HG02588 (cell line): ENCODE results near the gene YIPF6.
"Not testable (repeated sequence)": the region's sequence is repeated elsewhere in the genome, so short reads cannot be mapped to it uniquely, and the experiment has no call there.

Source experiments
- ATAC-seq: cut with Tn5 transposase; IDR thresholded peaks from one replicate; pipeline ENCODE4 v1.9.1; 2021; ENCODE audit warnings: mild to moderate bottlenecking, moderate library complexity; ENCODE audit not compliant: unreplicated experiment

YIPF6 gene

DNA sequence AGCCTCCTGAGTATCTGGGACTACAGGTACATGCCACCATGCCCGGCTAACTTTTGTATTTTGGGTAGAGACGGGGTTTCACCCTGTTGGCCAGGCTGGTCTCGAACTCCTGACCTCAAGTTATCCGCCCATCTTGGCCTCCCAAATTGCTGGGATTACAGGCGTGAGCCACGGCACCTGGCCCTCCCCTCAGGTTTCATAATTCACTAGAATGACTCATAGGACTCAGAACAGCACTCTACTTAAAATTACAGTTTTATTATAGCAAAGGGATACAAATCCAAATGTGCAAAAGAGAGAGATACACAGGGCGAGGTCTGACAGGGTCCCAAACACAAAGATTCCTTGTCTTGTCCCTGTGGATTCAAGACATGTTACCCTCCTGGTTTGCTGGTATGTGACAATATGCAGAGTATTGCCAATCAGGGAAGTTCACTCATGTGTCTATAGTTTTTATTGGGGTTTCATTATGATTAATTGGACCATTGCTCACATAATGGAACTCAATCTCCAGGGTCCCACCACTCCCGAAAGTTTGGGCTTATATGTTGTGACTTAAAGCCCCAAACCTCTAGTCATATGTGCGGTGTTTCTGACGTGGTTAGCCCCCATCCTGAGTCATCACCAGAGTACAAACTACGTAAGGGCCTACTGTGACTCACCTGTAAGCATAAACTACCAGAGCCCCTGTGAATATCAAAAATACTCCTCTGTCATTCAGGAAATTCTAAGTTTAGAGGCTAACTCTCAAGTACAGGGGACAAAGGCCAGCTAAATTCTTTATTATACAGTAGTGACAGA lies 5.2 kb downstream of the YIPF6 start:
- no peak for ATAC-seq

DNA sequence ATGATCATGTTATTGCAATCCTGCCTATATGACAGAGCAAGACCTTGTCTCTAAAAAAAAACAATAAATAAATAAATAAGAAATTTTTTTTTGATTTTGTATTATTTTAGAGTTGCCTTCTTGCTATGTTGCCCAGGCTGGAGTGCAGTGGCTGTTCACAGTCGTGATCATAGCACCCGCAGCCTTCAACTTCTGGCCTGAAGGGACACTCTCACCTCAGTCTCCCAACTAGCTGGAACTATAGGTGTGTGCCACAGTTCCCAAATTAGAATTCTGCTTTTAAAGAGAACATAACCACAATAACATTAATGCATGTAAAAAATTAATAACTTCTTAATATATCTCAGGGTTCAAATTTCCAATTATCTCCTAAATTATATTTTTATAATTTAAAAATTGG lies 7.8 kb downstream of the YIPF6 start:
- ATAC-seq = no peak

DNA sequence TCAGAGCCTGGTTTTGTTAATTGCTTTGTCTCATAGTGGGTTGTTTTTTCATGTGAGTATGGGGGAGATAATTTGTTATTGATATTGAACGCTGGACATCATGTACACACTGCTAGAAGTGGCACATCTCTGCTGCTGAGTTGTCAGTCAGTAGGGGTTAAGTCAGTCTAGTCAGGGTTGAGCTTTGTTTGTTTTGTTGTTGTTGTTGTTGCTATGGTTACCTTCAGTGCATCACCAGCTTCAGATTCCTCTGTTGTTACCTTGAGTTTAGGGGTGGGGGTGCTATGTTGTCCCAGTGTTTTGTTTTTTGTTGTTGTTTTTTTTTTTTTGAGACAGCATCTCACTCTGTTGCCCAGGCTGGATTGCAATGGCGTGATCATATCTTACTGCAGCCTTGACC lies 9.9 kb downstream of the YIPF6 start:
- ATAC-seq = no peak

DNA sequence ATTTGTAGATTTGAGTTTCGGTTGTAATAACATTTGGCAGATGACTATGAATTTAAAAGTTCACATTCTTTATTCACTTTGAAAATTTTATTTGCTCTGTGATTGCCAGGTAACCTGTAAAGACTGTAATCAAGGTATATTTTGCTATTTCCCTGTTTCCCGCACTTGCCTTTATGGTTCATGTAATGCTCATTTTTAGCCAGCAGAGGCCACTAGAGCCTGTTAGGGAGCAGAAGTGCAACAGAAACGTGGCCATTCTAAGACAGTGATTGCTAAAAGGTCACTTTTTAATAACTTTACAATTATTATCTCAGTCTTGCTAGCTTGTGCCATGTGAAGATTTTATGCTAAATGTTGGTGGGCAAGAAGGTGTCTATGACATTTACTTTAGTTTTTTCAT lies 12.4 kb downstream of the YIPF6 start:
- ATAC-seq = no peak

DNA sequence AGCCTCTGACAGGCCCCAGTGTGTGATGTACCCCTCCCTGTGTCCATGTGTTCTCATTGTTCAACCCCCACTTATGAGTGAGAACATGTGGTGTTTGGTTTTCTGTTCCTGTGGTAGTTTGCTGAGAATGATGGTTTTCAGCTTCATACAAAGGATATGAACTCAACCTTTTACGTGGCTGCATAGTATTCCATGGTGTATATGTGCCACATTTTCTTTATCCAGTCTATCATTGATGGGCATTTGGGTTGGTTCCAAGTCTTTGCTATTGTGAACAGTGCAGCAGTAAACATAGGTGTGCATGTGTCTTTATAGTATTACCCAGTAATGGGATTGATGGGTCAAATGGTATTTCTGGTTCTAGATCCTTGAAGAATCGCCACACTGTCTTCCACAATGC lies 25.8 kb downstream of the YIPF6 start:
- not testable (repeated sequence) for ATAC-seq

DNA sequence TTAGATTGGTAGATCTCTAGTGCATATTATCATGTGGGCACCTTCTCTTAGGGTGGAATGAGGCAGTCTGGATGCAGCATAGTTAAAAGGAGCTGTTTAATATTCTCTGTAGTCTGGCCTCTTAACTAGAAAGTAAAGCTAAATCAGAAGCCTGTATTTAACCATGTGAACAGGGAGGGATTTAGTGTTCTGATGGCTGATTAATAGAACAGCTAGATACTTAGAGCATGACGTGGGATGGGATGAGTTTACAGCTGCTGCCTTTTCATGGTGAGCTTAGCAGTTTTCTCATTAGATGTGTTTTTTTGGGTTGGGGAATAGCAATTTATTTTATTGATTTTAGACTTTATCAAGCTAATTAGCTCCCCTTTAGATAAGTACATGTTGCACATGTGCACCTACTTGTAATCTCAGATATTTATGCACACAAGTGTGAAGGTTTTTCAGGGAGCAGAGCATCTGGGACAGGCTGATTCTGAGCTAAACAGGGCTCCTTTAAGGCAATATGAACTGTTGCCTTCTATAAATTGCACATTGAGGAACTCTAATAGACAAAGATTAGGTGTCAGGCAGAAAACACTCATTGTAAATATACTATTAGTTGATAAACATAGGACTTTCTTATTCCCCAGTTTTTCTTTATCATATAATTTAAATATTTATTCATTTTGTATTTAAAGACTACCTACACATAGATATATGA lies 34.1 kb downstream of the YIPF6 start:
- no peak for ATAC-seq

DNA sequence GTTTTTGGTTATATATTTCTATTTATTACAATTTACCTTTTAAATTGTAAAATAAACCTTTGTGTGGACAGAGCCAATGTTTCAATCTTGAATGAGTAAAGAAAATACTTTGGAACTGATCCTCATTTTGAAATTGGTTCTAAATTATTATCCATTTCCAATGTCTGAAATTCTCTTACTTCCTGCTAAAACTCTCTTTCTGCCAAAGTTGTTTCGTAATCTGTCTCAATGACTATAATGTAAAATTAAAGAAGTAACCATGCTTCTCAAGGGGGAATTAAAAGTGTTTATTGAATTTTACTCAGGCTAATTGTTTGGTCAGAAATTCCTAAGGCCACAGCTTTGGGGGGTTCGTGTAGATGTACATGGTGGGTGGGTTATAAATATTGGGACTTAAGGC lies 34.8 kb downstream of the YIPF6 start:
- no peak for ATAC-seq

DNA sequence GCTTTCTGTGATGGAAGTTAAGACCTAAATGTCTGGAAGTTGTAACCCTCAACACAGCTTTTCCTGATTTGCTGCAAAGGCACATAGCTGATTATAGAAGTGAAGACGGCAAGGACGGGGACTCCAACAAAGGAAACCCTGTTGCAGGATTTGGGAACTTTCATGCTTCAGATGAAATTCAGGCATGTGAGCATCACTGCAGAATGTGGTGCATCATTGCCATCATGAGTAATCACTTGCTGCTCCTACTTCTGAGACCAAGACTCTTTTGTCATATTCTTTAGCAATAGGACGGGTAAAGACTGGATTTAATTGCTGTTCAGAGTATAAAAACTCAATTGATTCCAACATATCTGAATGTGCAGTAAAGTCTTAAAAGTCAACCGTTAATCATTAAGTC lies 35.8 kb downstream of the YIPF6 start:
- no peak for ATAC-seq

DNA sequence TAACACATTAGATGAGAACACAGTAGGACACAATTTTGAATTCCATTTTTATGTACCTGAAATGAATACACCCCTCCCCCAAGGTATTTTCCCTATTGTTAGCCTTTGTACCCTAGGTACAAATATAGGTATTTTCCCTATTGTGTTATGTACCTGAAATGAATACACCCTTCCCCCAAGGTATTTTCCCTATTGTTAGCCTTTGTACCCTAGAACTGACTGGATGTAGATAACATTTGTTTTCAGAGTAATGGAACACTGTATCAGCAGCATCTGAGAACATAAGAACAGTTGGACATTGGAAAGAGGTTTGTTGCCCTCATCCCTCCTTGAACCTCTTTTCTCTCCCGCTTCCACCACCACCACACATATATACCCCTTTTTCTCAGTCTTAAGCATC lies 37.6 kb downstream of the YIPF6 start:
- peak; percentile 51 for ATAC-seq

DNA sequence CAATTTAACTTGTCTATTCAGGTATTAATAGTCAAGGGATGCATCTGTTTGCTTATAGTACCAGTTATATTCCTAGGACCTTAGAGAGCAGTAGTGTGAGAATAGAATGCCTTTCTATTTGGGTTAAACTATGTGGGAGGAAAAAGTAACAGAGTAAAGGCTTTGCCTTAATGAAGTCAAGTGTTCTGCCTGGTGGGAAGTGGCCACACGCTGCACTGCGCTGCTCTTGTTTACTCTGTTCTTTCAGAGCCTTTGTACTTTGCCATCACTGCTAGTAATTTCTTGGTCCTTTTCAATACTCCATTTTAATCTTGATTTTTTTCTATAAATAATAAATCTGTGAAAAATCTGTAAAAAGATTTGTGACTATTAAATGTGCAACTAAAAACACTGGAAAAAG lies 38.0 kb downstream of the YIPF6 start:
- ATAC-seq = no peak

DNA sequence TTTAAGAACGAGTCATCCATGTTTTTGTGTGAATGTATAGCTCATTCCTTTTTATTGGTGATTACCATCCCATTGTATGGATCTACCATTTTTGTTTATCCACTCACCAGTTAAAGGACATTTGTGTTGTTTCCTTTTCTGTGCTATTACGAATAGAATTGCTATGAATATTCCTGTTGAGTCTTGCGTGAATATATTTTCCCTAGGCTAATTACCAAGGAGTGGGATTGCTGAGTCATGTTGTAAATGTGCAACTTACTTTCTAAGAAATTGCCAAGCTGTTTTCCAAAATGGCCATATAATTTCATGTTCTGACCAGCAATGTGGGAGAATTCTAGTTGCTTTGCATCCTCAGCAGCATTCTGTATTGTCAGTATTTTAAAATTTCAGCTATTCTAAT lies 51.3 kb downstream of the YIPF6 start:
- ATAC-seq = no peak

DNA sequence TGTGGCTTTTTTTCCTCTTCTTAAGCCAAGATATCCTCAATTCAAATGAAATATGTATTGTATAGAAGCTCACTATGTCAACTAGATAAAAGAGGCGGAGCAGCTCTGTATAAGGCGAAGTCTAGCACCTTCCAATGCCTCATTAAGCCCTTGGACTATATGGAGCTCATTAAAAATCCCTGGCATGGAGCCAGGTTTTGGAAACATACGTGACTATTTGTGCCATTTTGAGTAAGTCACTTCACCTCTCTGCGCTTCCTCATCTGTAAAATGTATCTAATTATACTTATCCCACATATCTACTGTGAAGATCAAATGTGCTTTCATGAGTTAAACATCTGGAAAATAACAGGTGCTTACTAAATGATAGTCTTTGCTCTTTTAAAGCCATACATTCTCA lies 57.2 kb downstream of the YIPF6 start:
- ATAC-seq = no peak

DNA sequence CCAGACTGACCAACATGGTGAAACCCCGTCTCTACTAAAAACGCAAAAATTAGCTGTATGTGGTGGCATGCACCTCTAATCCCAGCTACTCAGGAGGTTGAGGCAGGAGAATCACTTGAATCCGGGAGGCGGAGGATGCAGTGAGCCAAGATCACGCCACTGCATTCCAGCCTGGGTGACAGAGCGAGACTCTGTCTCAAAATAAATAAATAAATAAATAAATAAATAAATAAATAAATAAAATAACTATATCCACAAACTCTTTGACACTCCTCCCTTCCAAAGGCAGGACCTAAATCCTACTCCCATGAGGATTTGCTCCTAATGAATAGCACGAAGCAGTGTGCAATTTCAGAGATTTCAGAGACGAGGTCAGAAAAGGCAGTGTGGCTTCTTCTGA lies 58.3 kb downstream of the YIPF6 start:
- ATAC-seq = not testable (repeated sequence)

DNA sequence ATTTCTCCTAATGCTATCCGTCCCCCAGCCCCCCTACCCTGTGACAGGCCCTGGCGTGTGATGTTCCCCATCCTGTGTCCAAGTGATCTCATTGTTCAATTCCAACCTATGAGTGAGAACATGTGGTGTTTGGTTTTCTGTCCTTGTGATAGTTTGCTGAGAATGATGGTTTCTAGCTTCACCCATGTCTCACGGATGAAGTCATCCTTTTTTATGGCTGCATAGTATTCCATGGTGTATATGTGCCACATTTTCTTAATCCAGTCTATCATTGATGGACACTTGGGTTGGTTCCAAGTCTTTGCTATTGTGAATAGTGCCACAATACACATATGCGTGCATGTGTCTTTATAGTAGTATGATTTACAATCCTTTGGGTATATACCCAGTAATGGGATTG lies 61.1 kb downstream of the YIPF6 start:
- not testable (repeated sequence) for ATAC-seq

DNA sequence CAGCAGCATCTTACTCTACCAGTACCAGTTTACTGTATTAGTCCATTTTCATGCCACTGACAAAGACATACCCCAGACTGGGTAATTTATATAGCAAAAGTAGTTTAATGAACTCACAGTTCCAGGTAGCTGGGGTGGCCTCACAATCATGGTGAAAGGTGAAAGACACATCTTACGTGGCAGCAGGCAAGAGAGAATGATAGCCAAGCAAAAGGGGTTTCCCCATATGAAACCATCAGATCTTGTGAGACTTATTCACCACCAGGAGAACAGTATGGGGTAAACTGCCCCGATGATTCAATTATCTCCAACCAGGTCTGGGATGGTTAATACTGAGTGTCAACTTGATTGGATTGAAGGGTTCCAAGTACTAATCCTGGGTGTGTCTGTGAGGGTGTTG lies 69.3 kb downstream of the YIPF6 start:
- no peak for ATAC-seq

DNA sequence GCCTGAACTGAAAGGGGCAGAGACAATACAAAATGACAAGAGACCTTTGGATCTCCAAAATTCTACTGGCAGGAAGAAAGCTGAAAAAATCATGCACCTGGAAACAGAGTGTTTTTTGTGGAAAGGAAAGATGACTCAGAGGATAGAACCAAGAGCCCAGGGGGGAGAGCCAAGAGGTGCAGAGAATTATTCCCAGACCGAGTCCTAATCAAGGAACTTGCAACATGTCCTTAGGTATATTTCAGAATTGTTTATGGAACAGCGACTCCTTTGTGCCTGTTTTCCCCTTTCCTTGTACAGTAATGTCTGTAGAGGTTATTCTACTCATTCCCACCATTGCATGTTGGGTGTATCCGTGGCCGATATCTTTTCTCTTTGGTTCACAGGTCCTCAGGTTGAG lies 71.7 kb downstream of the YIPF6 start:
- ATAC-seq = no peak

DNA sequence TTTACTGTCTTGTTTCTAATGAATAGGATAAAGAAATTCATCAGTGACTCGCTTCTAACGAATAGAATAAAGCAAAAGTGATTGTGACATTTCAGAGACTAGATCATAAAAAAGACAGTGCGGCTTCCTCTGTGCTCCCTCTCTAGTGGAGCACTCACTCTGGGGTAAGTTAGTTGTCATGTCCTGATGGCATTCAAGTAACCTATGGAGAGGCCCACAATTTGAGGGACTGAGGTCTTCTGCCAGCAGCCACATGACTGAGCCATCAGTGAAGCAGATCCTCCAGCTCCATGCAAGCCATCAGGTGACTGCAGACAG lies 72.4 kb downstream of the YIPF6 start:
- no peak for ATAC-seq

DNA sequence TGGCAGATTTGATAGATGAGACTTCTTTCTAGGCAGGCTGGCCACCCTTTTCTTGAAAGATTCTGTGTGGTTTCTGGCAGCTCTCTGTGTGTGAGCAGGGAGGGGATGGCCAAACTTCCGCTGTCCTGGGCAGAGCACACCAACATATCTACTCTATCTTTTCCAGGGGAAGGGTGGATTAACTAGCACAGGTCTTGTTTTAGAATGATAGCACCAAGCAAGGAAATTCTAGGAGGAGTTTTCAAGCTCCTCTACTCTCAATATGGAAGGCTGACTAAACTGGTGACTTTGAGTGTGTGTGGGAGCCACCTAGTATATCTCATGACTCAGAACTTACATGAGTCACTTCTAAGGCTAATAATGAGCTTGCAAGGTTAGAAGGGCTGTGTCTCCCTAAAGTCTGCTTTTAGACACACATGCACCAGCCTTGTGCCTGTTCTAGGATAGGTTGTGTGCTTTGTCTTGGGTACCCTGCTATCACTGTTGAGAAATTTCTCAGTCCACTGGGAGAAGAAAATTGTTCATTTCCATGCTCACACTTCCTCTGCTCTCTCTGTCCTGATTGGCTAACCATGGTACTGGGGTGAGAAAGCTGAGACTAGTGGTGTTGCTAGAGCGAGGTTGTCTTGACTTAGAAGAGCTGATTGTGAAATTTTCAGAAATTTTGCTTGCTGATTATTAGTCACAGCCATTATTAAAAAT lies 72.9 kb downstream of the YIPF6 start:
- peak; percentile 85 for ATAC-seq

DNA sequence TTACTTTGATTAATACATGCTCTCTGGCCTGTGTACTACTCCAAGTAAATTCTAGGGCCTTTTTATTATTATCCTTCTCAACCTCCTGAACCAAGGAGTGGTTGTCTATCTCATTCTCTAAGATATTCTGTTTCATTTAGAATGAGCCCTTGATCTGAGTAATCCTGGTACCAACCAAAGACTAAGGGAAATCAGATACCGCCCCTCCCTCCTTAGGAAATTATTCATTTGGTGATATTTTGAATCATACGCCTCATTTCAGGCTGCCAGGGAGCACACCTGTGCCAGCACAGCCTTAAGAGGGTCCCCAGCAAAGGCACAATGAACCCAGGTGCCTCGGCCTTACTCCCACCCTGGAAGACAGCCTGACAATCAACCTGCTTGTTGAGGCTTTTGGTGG lies 75.4 kb downstream of the YIPF6 start:
- no peak for ATAC-seq

DNA sequence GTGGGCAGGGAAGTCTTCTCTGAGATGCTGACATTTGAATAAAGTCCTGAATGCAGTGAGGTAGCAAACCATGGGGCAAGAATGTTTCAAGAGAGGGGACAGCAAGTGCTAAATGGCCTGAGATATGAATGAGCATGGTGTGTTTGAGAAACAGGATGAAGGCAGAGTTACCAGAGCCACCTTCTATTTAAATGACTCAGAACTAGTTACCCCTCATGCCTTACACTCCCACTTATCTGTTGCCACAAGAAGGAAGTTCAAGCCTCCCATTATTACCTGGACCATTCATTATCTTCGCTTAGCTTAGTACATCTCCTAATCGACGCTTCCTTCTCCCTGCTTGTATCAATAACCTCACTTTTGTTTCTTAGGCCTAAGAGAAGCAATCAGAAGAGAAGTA lies 81.0 kb downstream of the YIPF6 start:
- ATAC-seq = no peak

DNA sequence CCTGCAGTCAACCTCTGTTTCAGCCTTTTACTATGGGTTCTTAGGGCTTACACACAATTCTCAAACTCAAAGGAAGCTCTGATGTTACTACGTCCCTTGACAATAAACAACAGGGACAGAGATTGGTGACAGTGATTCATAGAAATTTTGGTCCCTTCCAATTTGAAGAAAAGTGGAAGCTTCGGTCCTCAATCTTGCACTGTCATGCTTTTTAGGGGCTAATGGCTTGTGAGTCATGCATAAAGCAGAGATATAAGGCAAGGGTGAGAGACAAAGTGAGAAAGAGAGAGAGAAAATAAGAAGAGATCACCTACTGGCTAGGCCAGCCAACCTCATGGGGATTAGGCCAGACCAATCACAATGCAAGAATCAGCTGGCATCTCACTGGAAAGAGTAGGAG lies 85.4 kb downstream of the YIPF6 start:
- ATAC-seq = no peak
